Psoas muscle (tissue), 8 donors: ENCODE data around the gene EEF2K. TPM values are rescaled to one million over a fixed set of nuclear protein-coding genes. Genes with fewer than 3 reads are reported as not detected.

Source experiments
- ATAC-seq, 4 donors: fragments of 200-7000 bp; cut with Tn5 transposase; one replicate each; pipeline ENCODE4 v1.9.1; 2020; ENCODE audit warnings: moderate library complexity in 3 of 4, mild to moderate bottlenecking in 2 of 4
- DNase-seq, 2 donors: peaks; one replicate each; pipeline ENCODE4 v3.0.0-alpha.2; 2020
- H3K27ac ChIP-seq: fragments of 200-600 bp; one replicate; pipeline ENCODE4 v1.8.0; 2022
- H3K27me3 ChIP-seq, 3 donors: fragments of 200-600 bp in 1 of 3; one replicate each; pipeline versions ENCODE4 v1.6.1 to v1.8.0; 2013 to 2022; ENCODE audit warnings: low read length in 2 of 3, mild to moderate bottlenecking in 2 of 3, moderate library complexity in 1 of 3; ENCODE audit not compliant: insufficient read depth in 3 of 3
- H3K36me3 ChIP-seq, 2 donors: fragments of 200-600 bp in 1 of 2; one replicate each; pipeline versions ENCODE4 v1.6.1 to v1.8.0; 2013 to 2022; ENCODE audit warnings: low read depth in 1 of 2, mild to moderate bottlenecking in 1 of 2, moderate library complexity in 1 of 2; ENCODE audit not compliant: insufficient read depth in 1 of 2
- H3K4me1 ChIP-seq: fragments of 200-600 bp; one replicate; pipeline ENCODE4 v1.8.0; 2022
- H3K4me3 ChIP-seq: fragments of 200-600 bp; one replicate; pipeline ENCODE4 v1.8.0; 2022; ENCODE audit warnings: mild to moderate bottlenecking
- H3K9me3 ChIP-seq: fragments of 200-600 bp; one replicate; pipeline ENCODE4 v1.8.0; 2022
- CTCF ChIP-seq: fragments of 200-600 bp; IDR thresholded peaks from one replicate; pipeline ENCODE4 v1.8.0; 2022; ENCODE audit warnings: antibody characterized with exemption
- WGBS, 3 donors: extraction: QIAGEN DNeasy Blood & Tissue Kit; methylation state at CpG; one replicate each; pipeline versions ENCODE4 v1.1.6 to v1.1.7; 2013; 5-methylcytosine and 5-hydroxymethylcytosine counted together
- intact Hi-C, 2 donors: fragments of 100-400 bp; cut with DNase I; formaldehyde crosslinking; loops; one replicate each; pipeline versions ENCODE4 v1.11.0 to v1.14.2; 2022
- polyA plus RNA-seq, 3 donors: library from polyadenylated mRNA; stranded (reverse); fragments of 200-250 nt; gene quantifications; one replicate each; pipeline ENCODE4 v1.2.3, GENCODE V29; 2013
- total RNA-seq, 4 donors: library from RNA; stranded (reverse); fragmentation: NEBNext Ultra II Directional in 2 of 4; extraction: Animal tissue kit (Norgen Biotek cat#: 25700) in 2 of 4; gene quantifications; one replicate each; pipeline versions ENCODE4 v1.2.1 to v1.2.4, GENCODE V29; 2021 to 2023
- donor health status: healthy with polysubstance abuse.
- donor health status: DM: no; HTN: no; CAD: no; lungs with moderate emphysema.
- donor health status: Bipolar disorder and iron deficiency.
- donor health status: healthy.
- donor health status: DM: yes; HTN: yes; CAD: no.
- donor health status: DM: no; HTN: no; CAD: no.
- donor health status: DM: no; HTN: no; CAD: no.
- donor health status: DM: yes; HTN: yes; CAD: no.

The EEF2K gene
- total and polyA plus RNA-seq, 7 donors = 13.0 to 47.0 (median 29.4) TPM

DNA sequence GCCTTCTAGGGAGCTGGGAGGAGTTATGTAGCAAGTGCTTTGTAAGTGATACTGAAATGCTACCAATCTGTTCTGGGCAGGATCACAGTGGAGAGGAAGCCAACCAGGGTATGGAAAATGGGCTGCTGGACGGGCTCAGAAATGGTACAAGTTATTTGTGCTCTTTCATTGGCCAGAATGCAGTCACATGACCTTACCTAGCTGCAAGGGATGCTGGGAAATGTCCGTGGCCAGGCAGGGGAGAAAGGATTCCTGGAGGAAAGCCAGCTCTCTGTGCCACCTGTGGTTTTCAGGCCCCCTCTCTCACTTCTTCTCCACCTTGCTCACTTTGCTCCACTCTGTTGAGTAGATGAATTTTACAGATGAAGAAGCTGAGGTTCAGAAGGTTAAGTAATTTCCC lies 4.8 kb downstream of the EEF2K start:
- no peak overlapping the region for H3K4me3 ChIP-seq
- H3K9me3 ChIP-seq = no peaks in the 10 kb centered on the region
- intact Hi-C loops = no loop called here
- no peaks in the 10 kb centered on the region for H3K27me3 ChIP-seq
- TF ChIP-seq CTCF = no peak
- 29 to 60% (median 35%) methylated on average over 2 of the region's 2 CpGs for WGBS, 3 donors
- peak overlapping the region; percentile 89 for H3K27ac ChIP-seq
- H3K4me1 ChIP-seq = peaks cover 57% of the 10 kb centered on the region
- H3K36me3 ChIP-seq = no peaks in the 10 kb centered on the region
- ATAC-seq (no peak), DNase-seq (no peak)

DNA sequence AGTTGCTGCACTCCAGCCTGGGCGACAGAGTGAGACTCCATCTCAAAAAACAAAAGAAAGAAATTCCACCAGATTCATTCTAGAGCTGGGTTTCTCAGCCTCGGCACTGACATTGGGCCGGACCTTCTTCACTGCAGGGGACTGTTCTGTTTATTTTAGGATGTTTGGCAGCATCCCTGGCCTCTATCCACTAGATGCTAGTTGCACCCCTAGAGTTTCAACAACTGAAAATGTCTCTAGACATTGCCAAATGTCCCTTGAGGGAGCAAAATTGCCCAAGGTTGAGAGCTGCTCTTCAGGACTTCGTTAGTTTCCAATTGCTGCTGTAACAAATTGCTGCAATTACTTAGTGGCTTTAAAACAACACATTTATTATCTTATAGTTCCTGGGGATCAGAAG lies 7.2 kb downstream of the EEF2K start:
- no peaks in the 10 kb centered on the region for H3K9me3 ChIP-seq
- no peaks in the 10 kb centered on the region for H3K36me3 ChIP-seq
- H3K4me1 ChIP-seq = peaks cover 72% of the 10 kb centered on the region
- H3K27me3 ChIP-seq = no peaks in the 10 kb centered on the region
- intact Hi-C loops = no loop called here
- ATAC-seq (no peak), DNase-seq (no peak)
- 49 to 86% (median 49%) methylated on average over 4 of the region's 4 CpGs for WGBS, 3 donors
- H3K27ac ChIP-seq = peak overlapping the region; percentile 89
- TF ChIP-seq CTCF = no peak
- no peak overlapping the region for H3K4me3 ChIP-seq

GRCh38 chr16:22213801-22214200 lies 7.7 kb downstream of the EEF2K start:
- Histone ChIP-seq H3K4me3 (no peak overlapping the region), H3K27me3 (no peaks in the 10 kb centered on the region), H3K36me3 (no peaks in the 10 kb centered on the region), H3K27ac (peak overlapping the region; percentile 27), H3K9me3 (no peaks in the 10 kb centered on the region), H3K4me1 (peaks cover 72% of the 10 kb centered on the region)
- ATAC-seq = no peak
- TF ChIP-seq CTCF = no peak
- intact Hi-C loops = no loop called here
- 88 to 96% (median 95%) methylated on average over 3 of the region's 3 CpGs for WGBS, 3 donors
- no peak for DNase-seq

- no peak for ATAC-seq
- H3K4me1 ChIP-seq = peaks cover 71% of the 10 kb centered on the region
- no peaks in the 10 kb centered on the region for H3K9me3 ChIP-seq
- intact Hi-C loops = no loop called here
- no peak for DNase-seq
- no peaks in the 10 kb centered on the region for H3K36me3 ChIP-seq
- WGBS, 3 donors = 78 to 92% (median 88%) methylated on average over 2 of the region's 2 CpGs
- H3K4me3 ChIP-seq = no peak overlapping the region
- no peak for TF ChIP-seq CTCF
- no peak overlapping the region for H3K27ac ChIP-seq
- H3K27me3 ChIP-seq = no peaks in the 10 kb centered on the region
Measured at GRCh38 chr16:22214402-22214801, 8.3 kb downstream of the EEF2K start.

- peaks cover 70% of the 10 kb centered on the region for H3K4me1 ChIP-seq
Measured at GRCh38 chr16:22214889-22215288, 8.8 kb downstream of the EEF2K start.

More at GRCh38 chr16:22214889-22215288, 8.8 kb downstream of the EEF2K start:
- DNase-seq = no peak
- no peak for TF ChIP-seq CTCF
- H3K36me3 ChIP-seq = no peaks in the 10 kb centered on the region
- intact Hi-C loops = no loop called here
- H3K9me3 ChIP-seq = no peaks in the 10 kb centered on the region
- H3K27ac ChIP-seq = no peak overlapping the region
- 78 to 92% (median 81%) methylated on average over 3 of the region's 3 CpGs for WGBS, 3 donors
- no peak for ATAC-seq
- H3K4me3 ChIP-seq = no peak overlapping the region
- H3K27me3 ChIP-seq = no peaks in the 10 kb centered on the region
